HepG2 (cell line): ENCODE measurements around the gene GRAMD2A. TPM values are rescaled to one million over a fixed set of nuclear protein-coding genes. Genes with fewer than 3 reads are reported as not detected.

Experiments
- ATAC-seq: fragments of 200-7000 bp; cut with Tn5 transposase; 3 replicates; pipeline ENCODE4 v1.9.1; 2020; ENCODE audit warnings: mild to moderate bottlenecking, moderate library complexity
- BruUV-seq: library from RNA; stranded (reverse); fragments of 400-500 nt; replicated peaks from 2 replicates; lab custom pipeline; 2021; lab: Mats Ljungman, UMichigan
- CTCF ChIA-PET: fragments of 300-600 bp; formaldehyde crosslinking; extraction: SDS; loops from one replicate; lab custom pipeline; 2021; ENCODE audit warnings: low total read pairs, inconsistent platforms, low intra/inter-chr PET ratio; lab: Yijun Ruan, JAX
- POLR2A ChIA-PET: fragments of 350-600 bp; sonication (Branson Sonifier 250); formaldehyde crosslinking; loops from one replicate; lab custom pipeline; 2020; ENCODE audit warnings: antibody characterized with exemption, inconsistent platforms; lab: Yijun Ruan, JAX
- DNase-seq: peaks from one replicate; pipeline ENCODE4 v3.0.0-alpha.2; 2015; ENCODE audit warnings: low spot score
- FAIRE-seq: peaks from 3 replicates; lab custom pipeline; 2011; peaks lifted over from hg19 to GRCh38; lab: Jason Lieb, UNC
- H2AFZ ChIP-seq: one replicate; pipeline ENCODE4 v1.6.1; 2011; ENCODE audit warnings: low read length, inconsistent platforms
- H3K27ac ChIP-seq: fragments of 300-600 bp; 3 replicates; pipeline ENCODE4 v1.8.0; 2011; ENCODE audit warnings: mixed run types, mild to moderate bottlenecking, mixed read lengths, low read length, inconsistent platforms; ENCODE audit not compliant: insufficient read depth; ENCODE audit errors: extremely low read length
- H3K27me3 ChIP-seq, 2 experiments: fragments of 200-600 bp in 1 of 2; 2 replicates in 1 of 2; 3 replicates in 1 of 2; pipeline versions ENCODE4 v1.6.0 to v1.8.0; 2011; ENCODE audit warnings: low read length in 2 of 2, mild to moderate bottlenecking in 2 of 2, moderate library complexity in 2 of 2, inconsistent platforms in 1 of 2; ENCODE audit not compliant: insufficient read depth in 2 of 2, control insufficient read depth in 1 of 2
- H3K36me3 ChIP-seq, 2 experiments: fragments of 200-600 bp in 1 of 2; replicated peaks in 1 of 2; 2 replicates in 1 of 2; 3 replicates in 1 of 2; pipeline versions ENCODE4 v1.5.1 to v1.8.0; 2011; ENCODE audit warnings: low read length in 2 of 2, inconsistent platforms in 1 of 2; ENCODE audit not compliant: insufficient read depth in 2 of 2, control insufficient read depth in 1 of 2
- H3K4me1 ChIP-seq: 2 replicates; pipeline ENCODE4 v1.5.1; 2012; ENCODE audit warnings: low read length, inconsistent platforms; ENCODE audit not compliant: insufficient read depth
- H3K4me2 ChIP-seq: 2 replicates; pipeline ENCODE4 v1.6.0; 2011; ENCODE audit warnings: low read depth, low read length, inconsistent platforms
- H3K4me3 ChIP-seq, 3 experiments: fragments of 200-600 bp in 1 of 3; sonication (generic), shearing (Covaris generic) in 1 of 3; replicated peaks in 1 of 3; 2 replicates each; pipeline ENCODE4 v1.5.1; 2011 to 2016; ENCODE audit warnings: low read length in 3 of 3, inconsistent platforms in 2 of 3, low read depth in 2 of 3, mild to moderate bottlenecking in 2 of 3, control low read depth in 1 of 3, mixed read lengths in 1 of 3; ENCODE audit not compliant: insufficient read depth in 1 of 3
- H3K79me2 ChIP-seq: one replicate; pipeline ENCODE4 v1.6.1; 2011; ENCODE audit warnings: low read length, inconsistent platforms; ENCODE audit not compliant: insufficient read depth
- H3K9ac ChIP-seq: 2 replicates; pipeline ENCODE4 v1.6.0; 2011; ENCODE audit warnings: mild to moderate bottlenecking, low read depth, low read length, inconsistent platforms; ENCODE audit not compliant: insufficient read depth
- H3K9me3 ChIP-seq: 2 replicates; pipeline ENCODE4 v1.5.1; 2012; ENCODE audit warnings: mild to moderate bottlenecking, low read length
- H4K20me1 ChIP-seq: 2 replicates; pipeline ENCODE4 v1.6.0; 2011; ENCODE audit warnings: inconsistent platforms, mild to moderate bottlenecking, low read length, moderate library complexity; ENCODE audit not compliant: insufficient read depth
- AGO2 ChIP-seq: fragments of 200-400 bp; formaldehyde crosslinking; optimal IDR thresholded peaks from 2 replicates; pipeline ENCODE3; 2017; ENCODE audit warnings: mild to moderate bottlenecking, low read depth, low read length, moderate library complexity
- ELF4 ChIP-seq: sonication (generic); formaldehyde crosslinking; IDR thresholded peaks from 2 replicates; pipeline ENCODE4 v1.5.0; 2020; ENCODE audit warnings: missing genetic modification reagents, mild to moderate bottlenecking, moderate library complexity, borderline replicate concordance
- GFI1 ChIP-seq: sonication (generic); formaldehyde crosslinking; IDR thresholded peaks from 2 replicates; pipeline ENCODE4 v1.5.0; 2020; ENCODE audit warnings: missing genetic modification reagents, mild to moderate bottlenecking, borderline replicate concordance
- MTF2 ChIP-seq: sonication (generic); formaldehyde crosslinking; IDR thresholded peaks from 2 replicates; pipeline ENCODE4 v1.5.0; 2020; ENCODE audit warnings: missing genetic modification reagents, borderline replicate concordance
- MXI1 ChIP-seq: IDR thresholded peaks from 3 replicates; pipeline ENCODE4 v1.6.1; 2012; ENCODE audit warnings: low read depth, low read length, inconsistent platforms, borderline replicate concordance
- POGZ ChIP-seq: sonication (generic); formaldehyde crosslinking; IDR thresholded peaks from 2 replicates; pipeline ENCODE4 v1.4.0; 2020; ENCODE audit warnings: mild to moderate bottlenecking, missing genetic modification reagents
- RBM22 ChIP-seq: fragments of 200-400 bp; formaldehyde crosslinking; optimal IDR thresholded peaks from 2 replicates; pipeline ENCODE3; 2017; ENCODE audit warnings: mild to moderate bottlenecking, low read length, moderate library complexity
- RFX1 ChIP-seq: fragments of 450-650 bp; IDR thresholded peaks from 2 replicates; pipeline ENCODE4 v1.6.1; 2017
- RXRB ChIP-seq: IDR thresholded peaks from 2 replicates; pipeline ENCODE4 v1.6.1; 2016; ENCODE audit warnings: borderline replicate concordance, missing genetic modification reagents, missing compliant biosample characterization
- SETDB1 ChIP-seq: sonication (generic); formaldehyde crosslinking; IDR thresholded peaks from 2 replicates; pipeline ENCODE4 v1.5.1; 2020; ENCODE audit warnings: missing genetic modification reagents, mild to moderate bottlenecking, borderline replicate concordance
- ZNF350 ChIP-seq: sonication (generic); formaldehyde crosslinking; IDR thresholded peaks from 2 replicates; pipeline ENCODE4 v1.4.0; 2020; ENCODE audit warnings: mild to moderate bottlenecking, low read depth, missing genetic modification reagents, borderline replicate concordance
- ZNF674 ChIP-seq: sonication (generic); formaldehyde crosslinking; IDR thresholded peaks from 2 replicates; pipeline ENCODE4 v1.5.0; 2020; ENCODE audit warnings: low read depth, mild to moderate bottlenecking, missing genetic modification reagents
- ZNF713 ChIP-seq: sonication (generic); formaldehyde crosslinking; IDR thresholded peaks from 2 replicates; pipeline ENCODE4 v1.4.0; 2020; ENCODE audit warnings: mild to moderate bottlenecking, missing genetic modification reagents
- WGBS: methylation state at CpG from one replicate; pipeline ENCODE4 v1.1.6; 2017; ENCODE audit warnings: low lambda C conversion rate; 5-methylcytosine and 5-hydroxymethylcytosine counted together
- in situ Hi-C: cut with HindIII; loops from 2 replicates; pipeline ENCODE4 v1.10.0; 2017; ENCODE audit warnings: low pct_unique_long_range_greater_than_20kb; ENCODE audit not compliant: extremely low pct_ligation_motif_present
- intact Hi-C: fragments of 100-400 bp; cut with micrococcal nuclease; formaldehyde crosslinking; loops from one replicate; pipeline ENCODE4 v1.10.0; 2022; ENCODE audit not compliant: unreplicated experiment
- polyA plus RNA-seq, 8 experiments: library from polyadenylated mRNA; depleted of rRNA in 3 of 8; stranded (reverse) in 7 of 8; unstranded in 1 of 8; fragments of >200 nt; fragmentation: Illumina TruSeq in 4 of 8; extraction: Trizol in 4 of 8; gene quantifications; 2 replicates each; pipeline versions ENCODE4 v1.2.1 to v1.2.3, GENCODE V29; 2011 to 2016; ENCODE audit warnings: low read depth in 4 of 8, missing spikeins in 1 of 8, mixed read lengths in 1 of 8; ENCODE audit not compliant: insufficient read depth in 1 of 8
- total RNA-seq, 5 experiments: library from RNA; depleted of rRNA; stranded (reverse); fragments of >200 nt; fragmentation: Illumina TruSeq; extraction: Trizol; gene quantifications; 2 replicates each; pipeline ENCODE4 v1.2.3, GENCODE V29; 2016; ENCODE audit warnings: low read depth in 1 of 5
- TF ChIP-seq, protein P1 (sequence below): sonication (generic); formaldehyde crosslinking; conservative IDR thresholded peaks from 2 replicates; pipeline ENCODE4 v1.8.0; 2022; ENCODE audit warnings: low read depth, missing genetic modification reagents
- TF ChIP-seq, protein P2 (sequence below): sonication (generic); formaldehyde crosslinking; IDR thresholded peaks from 2 replicates; pipeline ENCODE4 v1.5.0; 2020; ENCODE audit warnings: mild to moderate bottlenecking, missing genetic modification reagents

The GRAMD2A gene
- total and polyA plus RNA-seq, 2 of the 13 experiments (the other 11 are each of a cell fraction or from before 2014, with no cell fraction given), result 0.04 TPM; not detected in 1

DNA sequence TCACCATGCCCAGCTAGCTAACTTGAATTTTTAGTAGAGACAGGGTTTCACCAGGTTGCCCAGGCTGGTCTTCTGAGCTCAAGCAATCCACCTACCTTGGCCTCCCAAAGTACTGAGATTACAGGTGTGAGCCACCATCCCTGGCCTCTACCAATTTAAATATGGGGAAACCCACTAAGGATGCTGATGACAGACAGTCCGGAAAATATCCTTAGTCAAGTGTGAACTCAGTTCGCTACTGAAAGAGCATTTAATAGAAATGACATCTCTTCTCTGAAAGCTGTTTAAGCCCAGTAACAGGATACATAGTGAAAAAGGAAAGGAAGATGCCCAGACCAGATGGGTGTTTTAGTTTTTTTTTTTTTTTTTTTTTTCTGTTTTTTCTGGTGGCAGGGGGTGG lies 7.7 kb upstream of the GRAMD2A start (continued):
- TF ChIP-seq SETDB1 (CRISPR knock-in tag) (no peak), RXRB (CRISPR knock-in tag) (no peak), ZNF713 (CRISPR knock-in tag) (no peak), RFX1 (no peak)

DNA sequence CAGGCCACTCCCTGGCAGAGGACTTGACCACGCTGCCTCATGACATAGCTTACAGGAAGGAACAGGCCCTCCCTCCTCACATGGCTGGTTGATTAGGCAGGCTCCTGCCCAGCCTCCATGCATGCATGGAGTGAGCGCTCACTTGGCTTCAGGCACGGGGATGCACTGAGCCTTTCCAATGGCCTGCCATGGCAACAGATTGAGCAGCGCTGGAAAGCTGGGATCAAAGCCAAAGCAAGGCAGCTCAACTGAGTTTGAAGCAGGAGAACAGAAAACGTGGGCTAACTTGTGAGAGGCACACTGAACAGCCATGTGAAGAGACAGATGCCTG lies 5.9 kb upstream of the GRAMD2A start:
- Histone ChIP-seq H3K36me3 (peaks cover 60 to 99% of the 10 kb centered on the region in 2 experiments), H3K27me3 (no peaks in the 10 kb centered on the region), H3K79me2 (no peaks in the 10 kb centered on the region), H3K4me3 (no peak overlapping the region), H2AFZ (no peak overlapping the region), H3K4me2 (no peak overlapping the region), H3K9me3 (no peaks in the 10 kb centered on the region), H4K20me1 (peaks cover 93% of the 10 kb centered on the region), H3K27ac (no peak overlapping the region), H3K4me1 (peaks cover 15% of the 10 kb centered on the region; the same call in 1 of the 2 replicates), H3K9ac (no peak overlapping the region)
- no TSS peak for BruUV-seq
- WGBS, result 98% methylated on average over 5 of the region's 5 CpGs
- DNase-seq (no peak), ATAC-seq (no peak), FAIRE-seq (no peak)
- in situ Hi-C loops, result loop anchor here (5.0 kb wide), 1 partner anchor 84 kb away; no protein-coding TSS in a partner anchor
- ChIA-PET CTCF (no interaction called here), POLR2A (no interaction called here)
- intact Hi-C loops, result no loop called here
- TF ChIP-seq, protein P1, sequence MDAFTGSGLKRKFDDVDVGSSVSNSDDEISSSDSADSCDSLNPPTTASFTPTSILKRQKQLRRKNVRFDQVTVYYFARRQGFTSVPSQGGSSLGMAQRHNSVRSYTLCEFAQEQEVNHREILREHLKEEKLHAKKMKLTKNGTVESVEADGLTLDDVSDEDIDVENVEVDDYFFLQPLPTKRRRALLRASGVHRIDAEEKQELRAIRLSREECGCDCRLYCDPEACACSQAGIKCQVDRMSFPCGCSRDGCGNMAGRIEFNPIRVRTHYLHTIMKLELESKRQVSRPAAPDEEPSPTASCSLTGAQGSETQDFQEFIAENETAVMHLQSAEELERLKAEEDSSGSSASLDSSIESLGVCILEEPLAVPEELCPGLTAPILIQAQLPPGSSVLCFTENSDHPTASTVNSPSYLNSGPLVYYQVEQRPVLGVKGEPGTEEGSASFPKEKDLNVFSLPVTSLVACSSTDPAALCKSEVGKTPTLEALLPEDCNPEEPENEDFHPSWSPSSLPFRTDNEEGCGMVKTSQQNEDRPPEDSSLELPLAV, result no peak
- no peak for TF ChIP-seq ZNF674 (CRISPR knock-in tag)
- no peak for TF ChIP-seq MTF2
- no peak for TF ChIP-seq POGZ (CRISPR knock-in tag)
- TF ChIP-seq, protein P2, sequence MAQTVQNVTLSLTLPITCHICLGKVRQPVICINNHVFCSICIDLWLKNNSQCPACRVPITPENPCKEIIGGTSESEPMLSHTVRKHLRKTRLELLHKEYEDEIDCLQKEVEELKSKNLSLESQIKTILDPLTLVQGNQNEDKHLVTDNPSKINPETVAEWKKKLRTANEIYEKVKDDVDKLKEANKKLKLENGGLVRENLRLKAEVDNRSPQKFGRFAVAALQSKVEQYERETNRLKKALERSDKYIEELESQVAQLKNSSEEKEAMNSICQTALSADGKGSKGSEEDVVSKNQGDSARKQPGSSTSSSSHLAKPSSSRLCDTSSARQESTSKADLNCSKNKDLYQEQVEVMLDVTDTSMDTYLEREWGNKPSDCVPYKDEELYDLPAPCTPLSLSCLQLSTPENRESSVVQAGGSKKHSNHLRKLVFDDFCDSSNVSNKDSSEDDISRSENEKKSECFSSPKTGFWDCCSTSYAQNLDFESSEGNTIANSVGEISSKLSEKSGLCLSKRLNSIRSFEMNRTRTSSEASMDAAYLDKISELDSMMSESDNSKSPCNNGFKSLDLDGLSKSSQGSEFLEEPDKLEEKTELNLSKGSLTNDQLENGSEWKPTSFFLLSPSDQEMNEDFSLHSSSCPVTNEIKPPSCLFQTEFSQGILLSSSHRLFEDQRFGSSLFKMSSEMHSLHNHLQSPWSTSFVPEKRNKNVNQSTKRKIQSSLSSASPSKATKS, result no peak
- no peak for TF ChIP-seq AGO2
- TF ChIP-seq ZNF350, result no peak
- TF ChIP-seq GFI1 (CRISPR knock-in tag), result no peak
- TF ChIP-seq MXI1, result no peak
- peak; percentile 2 for TF ChIP-seq RBM22
- no peak for TF ChIP-seq ELF4 (CRISPR knock-in tag)
